IMR-90 (cell line): ENCODE results near the gene KBTBD7. TPM values are rescaled to one million over a fixed set of nuclear protein-coding genes. Genes with fewer than 3 reads are reported as not detected.
A peak's percentile ranks its signal among the peaks of the same experiment; 100 is the strongest.

Experiments
- ATAC-seq: fragments of 200-7000 bp; cut with Tn5 transposase; 2 replicates; pipeline ENCODE4 v1.9.1; 2020; ENCODE audit warnings: low read depth, mild to moderate bottlenecking, moderate library complexity
- BruUV-seq: library from RNA; stranded (reverse); fragments of 400-500 nt; replicated peaks from 2 replicates; lab custom pipeline; 2021; lab: Mats Ljungman, UMichigan
- CTCF ChIA-PET: fragments of 300-600 bp; formaldehyde crosslinking; extraction: SDS; loops from one replicate; lab custom pipeline; 2021; ENCODE audit warnings: antibody characterized with exemption; lab: Yijun Ruan, JAX
- POLR2A ChIA-PET: fragments of 300-600 bp; sonication (Branson Sonifier 250); formaldehyde crosslinking; loops from one replicate; lab custom pipeline; 2022; ENCODE audit warnings: antibody characterized with exemption; ENCODE audit not compliant: unreplicated experiment; lab: Charles Lee
- DNase-seq: peaks from one replicate; pipeline ENCODE4 v3.0.0; 2013
- H2AFZ ChIP-seq: replicated peaks from 2 replicates; pipeline ENCODE3; 2013; ENCODE audit warnings: low read length, mild to moderate bottlenecking; ENCODE audit not compliant: poor library complexity
- H2AK5ac ChIP-seq: 2 replicates; pipeline ENCODE4 v1.6.1; 2013; ENCODE audit warnings: low read depth, low read length, inconsistent platforms
- H2AK9ac ChIP-seq: replicated peaks from 2 replicates; pipeline ENCODE3; 2013; ENCODE audit warnings: mild to moderate bottlenecking, low read depth, low read length, moderate library complexity; ENCODE audit not compliant: poor library complexity
- H2BK120ac ChIP-seq: 2 replicates; pipeline ENCODE4 v1.6.1; 2013; ENCODE audit warnings: low read depth, low read length, inconsistent platforms
- H2BK15ac ChIP-seq: 3 replicates; pipeline ENCODE4 v1.6.1; 2013; ENCODE audit warnings: low read depth, low read length, inconsistent platforms
- H2BK20ac ChIP-seq: 2 replicates; pipeline ENCODE4 v1.6.1; 2013; ENCODE audit warnings: low read depth, mild to moderate bottlenecking, inconsistent platforms, low read length, moderate library complexity
- H2BK5ac ChIP-seq: 2 replicates; pipeline ENCODE4 v1.6.1; 2013; ENCODE audit warnings: mild to moderate bottlenecking, low read depth, low read length, inconsistent platforms; ENCODE audit not compliant: poor library complexity, severe bottlenecking
- H3K14ac ChIP-seq: replicated peaks from 2 replicates; pipeline ENCODE4 v1.6.1; 2013; ENCODE audit warnings: low read depth, low read length, inconsistent platforms
- H3K18ac ChIP-seq: 2 replicates; pipeline ENCODE4 v1.6.1; 2013; ENCODE audit warnings: low read depth, low read length, control low read depth
- H3K23ac ChIP-seq: 2 replicates; pipeline ENCODE4 v1.6.1; 2013; ENCODE audit warnings: low read depth, low read length, inconsistent platforms
- H3K27ac ChIP-seq: 2 replicates; pipeline ENCODE4 v1.5.1; 2013; ENCODE audit warnings: mild to moderate bottlenecking, control low read depth, low read length; ENCODE audit not compliant: insufficient read depth
- H3K27me3 ChIP-seq: 2 replicates; pipeline ENCODE4 v1.6.1; 2013; ENCODE audit warnings: low read length; ENCODE audit not compliant: control insufficient read depth, insufficient read depth
- H3K36me3 ChIP-seq: 2 replicates; pipeline ENCODE4 v1.6.1; 2013; ENCODE audit warnings: low read length, mixed read lengths; ENCODE audit not compliant: control insufficient read depth, insufficient read depth
- H3K4ac ChIP-seq: 2 replicates; pipeline ENCODE4 v1.6.1; 2013; ENCODE audit warnings: low read depth, low read length, inconsistent platforms
- H3K4me1 ChIP-seq: 2 replicates; pipeline ENCODE4 v1.6.1; 2013; ENCODE audit warnings: low read length, mixed read lengths; ENCODE audit not compliant: control insufficient read depth, insufficient read depth
- H3K4me2 ChIP-seq: 2 replicates; pipeline ENCODE4 v1.6.1; 2013; ENCODE audit warnings: low read depth, mild to moderate bottlenecking, control low read depth, low read length, moderate library complexity
- H3K4me3 ChIP-seq: 2 replicates; pipeline ENCODE4 v1.5.1; 2013; ENCODE audit warnings: low read depth, mild to moderate bottlenecking, control low read depth, low read length, moderate library complexity; ENCODE audit not compliant: insufficient read depth
- H3K56ac ChIP-seq: 2 replicates; pipeline ENCODE4 v1.6.1; 2013; ENCODE audit warnings: low read length, inconsistent platforms; ENCODE audit not compliant: insufficient read depth; ENCODE audit errors: extremely low read depth
- H3K79me1 ChIP-seq, 2 experiments: 2 replicates each; pipeline ENCODE4 v1.6.1; 2013; ENCODE audit warnings: low read length in 2 of 2, inconsistent platforms in 1 of 2, low read depth in 1 of 2
- H3K9ac ChIP-seq: 2 replicates; pipeline ENCODE4 v1.6.1; 2013; ENCODE audit warnings: low read depth, low read length, control low read depth
- H3K9me1 ChIP-seq: 2 replicates; pipeline ENCODE4 v1.6.1; 2013; ENCODE audit warnings: low read length, inconsistent platforms; ENCODE audit not compliant: insufficient read depth
- H3K9me3 ChIP-seq: 2 replicates; pipeline ENCODE4 v1.6.1; 2013; ENCODE audit warnings: low read length; ENCODE audit not compliant: control insufficient read depth, insufficient read depth
- H4K20me1 ChIP-seq: 2 replicates; pipeline ENCODE4 v1.6.1; 2013; ENCODE audit warnings: low read length, inconsistent platforms; ENCODE audit not compliant: insufficient read depth
- H4K5ac ChIP-seq: 2 replicates; pipeline ENCODE4 v1.6.1; 2013; ENCODE audit warnings: mild to moderate bottlenecking, low read depth, low read length, control low read depth
- H4K8ac ChIP-seq, 2 experiments: 2 replicates each; pipeline ENCODE4 v1.6.1; 2013; ENCODE audit warnings: low read depth in 2 of 2, low read length in 2 of 2, control low read depth in 1 of 2, inconsistent platforms in 1 of 2
- H4K91ac ChIP-seq: 2 replicates; pipeline ENCODE4 v1.6.1; 2013; ENCODE audit warnings: low read depth, low read length, inconsistent platforms; ENCODE audit not compliant: insufficient read depth
- BHLHE40 ChIP-seq: fragments of 150-350 bp; IDR thresholded peaks from 2 replicates; pipeline ENCODE4 v1.6.1; 2016; ENCODE audit warnings: mild to moderate bottlenecking, low read depth, low read length
- CEBPB ChIP-seq: IDR thresholded peaks from 2 replicates; pipeline ENCODE4 v1.6.1; 2012; ENCODE audit warnings: low read depth, low read length, improper control_type of control experiment
- CHD1 ChIP-seq: IDR thresholded peaks from 2 replicates; pipeline ENCODE4 v1.6.1; 2012; ENCODE audit warnings: low read depth, low read length, improper control_type of control experiment
- ELK1 ChIP-seq: fragments of 150-350 bp; IDR thresholded peaks from 2 replicates; pipeline ENCODE4 v1.6.1; 2016; ENCODE audit warnings: low read depth, mild to moderate bottlenecking, low read length, moderate library complexity, borderline replicate concordance
- FOS ChIP-seq: fragments of 150-350 bp; IDR thresholded peaks from 2 replicates; pipeline ENCODE4 v1.6.1; 2016; ENCODE audit warnings: low read depth, low read length
- MAFK ChIP-seq: IDR thresholded peaks from 2 replicates; pipeline ENCODE4 v1.6.1; 2012; ENCODE audit warnings: low read depth, low read length, improper control_type of control experiment
- MAZ ChIP-seq: IDR thresholded peaks from 2 replicates; pipeline ENCODE4 v1.6.1; 2012; ENCODE audit warnings: low read depth, mild to moderate bottlenecking, low read length, improper control_type of control experiment, moderate library complexity, borderline replicate concordance
- MXI1 ChIP-seq: IDR thresholded peaks from 2 replicates; pipeline ENCODE4 v1.6.1; 2012; ENCODE audit warnings: low read depth, mild to moderate bottlenecking, low read length, moderate library complexity, borderline replicate concordance
- NFE2L2 ChIP-seq: fragments of 150-350 bp; IDR thresholded peaks from 2 replicates; pipeline ENCODE4 v1.6.1; 2016; ENCODE audit warnings: low read depth, mild to moderate bottlenecking, low read length
- POLR2A ChIP-seq: IDR thresholded peaks from 2 replicates; pipeline ENCODE4 v1.6.1; 2012; ENCODE audit warnings: mild to moderate bottlenecking, low read depth, low read length
- RAD21 ChIP-seq: IDR thresholded peaks from 2 replicates; pipeline ENCODE4 v1.6.1; 2012; ENCODE audit warnings: low read length, improper control_type of control experiment
- RCOR1 ChIP-seq: IDR thresholded peaks from 2 replicates; pipeline ENCODE4 v1.6.1; 2012; ENCODE audit warnings: mild to moderate bottlenecking, low read length, improper control_type of control experiment; ENCODE audit not compliant: insufficient replicate concordance
- RFX5 ChIP-seq: IDR thresholded peaks from 2 replicates; pipeline ENCODE4 v1.8.0; 2012; ENCODE audit warnings: low read depth, mild to moderate bottlenecking, low read length, moderate library complexity
- SMC3 ChIP-seq: fragments of 150-350 bp; IDR thresholded peaks from 2 replicates; pipeline ENCODE4 v1.6.1; 2016; ENCODE audit warnings: low read depth, mild to moderate bottlenecking, antibody characterized with exemption, low read length, moderate library complexity
- USF2 ChIP-seq: fragments of 150-350 bp; IDR thresholded peaks from 2 replicates; pipeline ENCODE4 v1.6.1; 2017; ENCODE audit warnings: mild to moderate bottlenecking, antibody characterized with exemption, low read length, low read depth
- WGBS, 2 experiments: methylation state at CpG; one replicate each; pipeline versions ENCODE4 v1.1.5 to v1.1.7; 2013; ENCODE audit warnings: missing lambda C conversion rate in 2 of 2; ENCODE audit not compliant: insufficient read length in 1 of 2; ENCODE audit errors: extremely low coverage in 2 of 2; 5-methylcytosine and 5-hydroxymethylcytosine counted together
- dilution Hi-C: fragments of 300-500 bp; cut with HindIII; formaldehyde crosslinking; loops from one replicate; pipeline ENCODE4 v1.14.3; 2018; ENCODE audit warnings: low sequenced_read_pairs; ENCODE audit not compliant: unreplicated experiment
- in situ Hi-C: fragments of 300-500 bp; cut with MboI; formaldehyde crosslinking; loops from 3 replicates; pipeline ENCODE4 v1.14.3; 2019; ENCODE audit warnings: low sequenced_read_pairs, inconsistent platforms, mixed read lengths
- intact Hi-C: fragments of 100-400 bp; cut with micrococcal nuclease; formaldehyde crosslinking; loops from 2 replicates; pipeline ENCODE4 v1.10.0; 2022
- polyA plus RNA-seq, 3 experiments: library from polyadenylated mRNA; depleted of rRNA; stranded (reverse); fragments of >200 nt; gene quantifications; 2 replicates each; pipeline ENCODE4 v1.2.3, GENCODE V29; 2012; ENCODE audit warnings: low replicate concordance in 1 of 3
- total RNA-seq: library from RNA; depleted of rRNA; stranded (reverse); fragments of >200 nt; gene quantifications from 2 replicates; pipeline ENCODE4 v1.2.3, GENCODE V29; 2012
- TF ChIP-seq, protein P1 (sequence below): conservative IDR thresholded peaks from 2 replicates; pipeline ENCODE4 v1.5.1; 2012; ENCODE audit warnings: mild to moderate bottlenecking, low read depth, low read length, improper control_type of control experiment

KBTBD7 gene
- total and polyA plus RNA-seq, 2 of the 4 experiments (the other 2 are of a cell fraction): 2.1 to 7.9 TPM

- no peaks in the 10 kb centered on the region for H3K9me1 ChIP-seq
- intact Hi-C loops: no loop called here
- H4K91ac ChIP-seq: no peak overlapping the region; the same call in 1 of the 2 replicates
- H3K4ac ChIP-seq: no peak overlapping the region
- H4K20me1 ChIP-seq: no peaks in the 10 kb centered on the region
- H3K23ac ChIP-seq: no peak overlapping the region
- no peak overlapping the region for H3K56ac ChIP-seq
- H3K36me3 ChIP-seq: no peaks in the 10 kb centered on the region
- H2BK20ac ChIP-seq: no peak overlapping the region
- H3K4me1 ChIP-seq: peaks cover 10% of the 10 kb centered on the region
- TF ChIP-seq RCOR1: no peak
- TF ChIP-seq BHLHE40: no peak
- TF ChIP-seq MXI1: no peak
- no peak for TF ChIP-seq FOS
- TF ChIP-seq RAD21: no peak
- TF ChIP-seq CEBPB: no peak
- TF ChIP-seq RFX5: no peak
- no peak for TF ChIP-seq USF2
- no peak for TF ChIP-seq MAZ
- no peak for TF ChIP-seq POLR2A
- TF ChIP-seq, protein P1, sequence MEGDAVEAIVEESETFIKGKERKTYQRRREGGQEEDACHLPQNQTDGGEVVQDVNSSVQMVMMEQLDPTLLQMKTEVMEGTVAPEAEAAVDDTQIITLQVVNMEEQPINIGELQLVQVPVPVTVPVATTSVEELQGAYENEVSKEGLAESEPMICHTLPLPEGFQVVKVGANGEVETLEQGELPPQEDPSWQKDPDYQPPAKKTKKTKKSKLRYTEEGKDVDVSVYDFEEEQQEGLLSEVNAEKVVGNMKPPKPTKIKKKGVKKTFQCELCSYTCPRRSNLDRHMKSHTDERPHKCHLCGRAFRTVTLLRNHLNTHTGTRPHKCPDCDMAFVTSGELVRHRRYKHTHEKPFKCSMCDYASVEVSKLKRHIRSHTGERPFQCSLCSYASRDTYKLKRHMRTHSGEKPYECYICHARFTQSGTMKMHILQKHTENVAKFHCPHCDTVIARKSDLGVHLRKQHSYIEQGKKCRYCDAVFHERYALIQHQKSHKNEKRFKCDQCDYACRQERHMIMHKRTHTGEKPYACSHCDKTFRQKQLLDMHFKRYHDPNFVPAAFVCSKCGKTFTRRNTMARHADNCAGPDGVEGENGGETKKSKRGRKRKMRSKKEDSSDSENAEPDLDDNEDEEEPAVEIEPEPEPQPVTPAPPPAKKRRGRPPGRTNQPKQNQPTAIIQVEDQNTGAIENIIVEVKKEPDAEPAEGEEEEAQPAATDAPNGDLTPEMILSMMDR: no peak
- TF ChIP-seq NFE2L2: no peak
- TF ChIP-seq SMC3: no peak
- no peak for TF ChIP-seq MAFK
- TF ChIP-seq CHD1: no peak
- TF ChIP-seq ELK1: no peak
- H3K27me3 ChIP-seq: no peaks in the 10 kb centered on the region
- no peak overlapping the region for H3K27ac ChIP-seq
- H3K14ac ChIP-seq: no peak overlapping the region
- H2AFZ ChIP-seq: peak overlapping the region; percentile 51
- no TSS peak for BruUV-seq
- no peak overlapping the region for H2BK5ac ChIP-seq
- peak overlapping the region; percentile 34 for H2AK5ac ChIP-seq
- POLR2A ChIA-PET: no interaction called here
- WGBS, 2 experiments: no CpG with 5 or more reads among the region's 3 CpGs
- CTCF ChIA-PET: no interaction called here
- H3K4me2 ChIP-seq: no peak overlapping the region
- ATAC-seq (no peak), DNase-seq (no peak)
- H3K18ac ChIP-seq: no peak overlapping the region
- no peak overlapping the region for H2BK120ac ChIP-seq
- H3K79me1 ChIP-seq: no peaks in the 10 kb centered on the region
- H2BK15ac ChIP-seq: peak overlapping the region; percentile 66; the same call in 1 of the 3 replicates
- dilution Hi-C loops: no loop called here
- no peak overlapping the region for H3K4me3 ChIP-seq
- peaks cover 2% of the 10 kb centered on the region; the same call in 1 of the 2 replicates for H3K9me3 ChIP-seq
- H2AK9ac ChIP-seq: no peak overlapping the region
- H4K5ac ChIP-seq: no peak overlapping the region
- in situ Hi-C loops: no loop called here
- H4K8ac ChIP-seq: no peak overlapping the region; a peak in 1 of 4 replicates
- H3K9ac ChIP-seq: no peak overlapping the region
Measured at GRCh38 chr13:41213919-41214318, 19.6 kb upstream of the KBTBD7 start.
